ENCODE measurements around the gene PCDHGC3.

Gene PCDHGC3

GRCh38 chr5:141493500-141494422 lies 18.0 kb downstream of the PCDHGC3 start:
- DNase-seq (ENCODE audit: low read depth) = no peak
- peaks cover 12% of the 10 kb centered on the region for H3K36me3 ChIP-seq (ENCODE audit: control insufficient read depth, insufficient read depth, low read length, severe bottlenecking)
- no peaks in the 10 kb centered on the region for H3K27me3 ChIP-seq (replicated peaks; ENCODE audit: control insufficient read depth, insufficient read depth, low read length)
- H3K9ac ChIP-seq (ENCODE audit: low read length) = peak overlapping the region; percentile 36
- peaks cover 25% of the 10 kb centered on the region for H3K4me1 ChIP-seq (ENCODE audit: control insufficient read depth, insufficient read depth, low read length)
- H3K4me3 ChIP-seq (ENCODE audit: low read length) = no peak overlapping the region
- no peaks in the 10 kb centered on the region for H3K9me3 ChIP-seq (ENCODE audit: control insufficient read depth, low read length)

GRCh38 chr5:141494761-141495452 lies 19.1 kb downstream of the PCDHGC3 start:
- no peaks in the 10 kb centered on the region for H3K27me3 ChIP-seq (replicated peaks; ENCODE audit: control insufficient read depth, insufficient read depth, low read length)
- H3K36me3 ChIP-seq (ENCODE audit: control insufficient read depth, insufficient read depth, low read length, severe bottlenecking) = peaks cover 12% of the 10 kb centered on the region
- H3K9ac ChIP-seq (ENCODE audit: low read length) = no peak overlapping the region
- DNase-seq (ENCODE audit: low read depth) = no peak
- no peaks in the 10 kb centered on the region for H3K9me3 ChIP-seq (ENCODE audit: control insufficient read depth, low read length)
- H3K4me1 ChIP-seq (ENCODE audit: control insufficient read depth, insufficient read depth, low read length) = peaks cover 15% of the 10 kb centered on the region
- H3K4me3 ChIP-seq (ENCODE audit: low read length) = no peak overlapping the region

- peaks cover 14% of the 10 kb centered on the region for H3K4me1 ChIP-seq (ENCODE audit: control insufficient read depth, insufficient read depth, low read length)
- no peaks in the 10 kb centered on the region for H3K27me3 ChIP-seq (replicated peaks; ENCODE audit: control insufficient read depth, insufficient read depth, low read length)
- DNase-seq (ENCODE audit: low read depth) = no peak
- H3K4me3 ChIP-seq (ENCODE audit: low read length) = no peak overlapping the region
- peaks cover 11% of the 10 kb centered on the region for H3K36me3 ChIP-seq (ENCODE audit: control insufficient read depth, insufficient read depth, low read length, severe bottlenecking)
- H3K9me3 ChIP-seq (ENCODE audit: control insufficient read depth, low read length) = no peaks in the 10 kb centered on the region
- H3K9ac ChIP-seq (ENCODE audit: low read length) = no peak overlapping the region
Measured at GRCh38 chr5:141495453-141495811, 19.7 kb downstream of the PCDHGC3 start.

GRCh38 chr5:141496038-141496437 lies 20.3 kb downstream of the PCDHGC3 start:
- Histone ChIP-seq H3K27me3 (replicated peaks; ENCODE audit: control insufficient read depth, insufficient read depth, low read length) (no peaks in the 10 kb centered on the region), H3K36me3 (ENCODE audit: control insufficient read depth, insufficient read depth, low read length, severe bottlenecking) (peaks cover 7% of the 10 kb centered on the region), H3K4me1 (ENCODE audit: control insufficient read depth, insufficient read depth, low read length) (peaks cover 14% of the 10 kb centered on the region), H3K4me3 (ENCODE audit: low read length) (no peak overlapping the region), H3K9me3 (ENCODE audit: control insufficient read depth, low read length) (no peaks in the 10 kb centered on the region), H3K9ac (ENCODE audit: low read length) (no peak overlapping the region)
- no peak for DNase-seq (ENCODE audit: low read depth)

- H3K9ac ChIP-seq (ENCODE audit: low read length) = no peak overlapping the region
- peaks cover 2% of the 10 kb centered on the region for H3K4me1 ChIP-seq (ENCODE audit: control insufficient read depth, insufficient read depth, low read length)
- no peaks in the 10 kb centered on the region for H3K9me3 ChIP-seq (ENCODE audit: control insufficient read depth, low read length)
- no peak overlapping the region for H3K4me3 ChIP-seq (ENCODE audit: low read length)
- DNase-seq (ENCODE audit: low read depth) = no peak
- no peaks in the 10 kb centered on the region for H3K27me3 ChIP-seq (replicated peaks; ENCODE audit: control insufficient read depth, insufficient read depth, low read length)
- peaks cover 4% of the 10 kb centered on the region for H3K36me3 ChIP-seq (ENCODE audit: control insufficient read depth, insufficient read depth, low read length, severe bottlenecking)
Measured at GRCh38 chr5:141501761-141502160, 26.0 kb downstream of the PCDHGC3 start.

- no peaks in the 10 kb centered on the region for H3K9me3 ChIP-seq (ENCODE audit: control insufficient read depth, low read length)
- peaks cover 20% of the 10 kb centered on the region for H3K4me1 ChIP-seq (ENCODE audit: control insufficient read depth, insufficient read depth, low read length)
- no peaks in the 10 kb centered on the region for H3K36me3 ChIP-seq (ENCODE audit: control insufficient read depth, insufficient read depth, low read length, severe bottlenecking)
- H3K4me3 ChIP-seq (ENCODE audit: low read length) = no peak overlapping the region
- no peak overlapping the region for H3K9ac ChIP-seq (ENCODE audit: low read length)
- no peaks in the 10 kb centered on the region for H3K27me3 ChIP-seq (replicated peaks; ENCODE audit: control insufficient read depth, insufficient read depth, low read length)
- DNase-seq (ENCODE audit: low read depth) = no peak
Measured at GRCh38 chr5:141503681-141504080, 27.9 kb downstream of the PCDHGC3 start.

GRCh38 chr5:141504216-141504615 lies 28.4 kb downstream of the PCDHGC3 start:
- Histone ChIP-seq H3K9me3 (ENCODE audit: control insufficient read depth, low read length) (no peaks in the 10 kb centered on the region), H3K27me3 (replicated peaks; ENCODE audit: control insufficient read depth, insufficient read depth, low read length) (no peaks in the 10 kb centered on the region), H3K4me1 (ENCODE audit: control insufficient read depth, insufficient read depth, low read length) (peaks cover 22% of the 10 kb centered on the region), H3K36me3 (ENCODE audit: control insufficient read depth, insufficient read depth, low read length, severe bottlenecking) (no peaks in the 10 kb centered on the region), H3K4me3 (ENCODE audit: low read length) (no peak overlapping the region), H3K9ac (ENCODE audit: low read length) (no peak overlapping the region)
- DNase-seq (ENCODE audit: low read depth) = no peak

GRCh38 chr5:141506381-141507155 lies 30.8 kb downstream of the PCDHGC3 start:
- Histone ChIP-seq H3K4me1 (ENCODE audit: control insufficient read depth, insufficient read depth, low read length) (peaks cover 29% of the 10 kb centered on the region), H3K9ac (ENCODE audit: low read length) (peak overlapping the region; percentile 84), H3K36me3 (ENCODE audit: control insufficient read depth, insufficient read depth, low read length, severe bottlenecking) (peaks cover 9% of the 10 kb centered on the region), H3K27me3 (replicated peaks; ENCODE audit: control insufficient read depth, insufficient read depth, low read length) (no peaks in the 10 kb centered on the region), H3K4me3 (ENCODE audit: low read length) (no peak overlapping the region), H3K9me3 (ENCODE audit: control insufficient read depth, low read length) (no peaks in the 10 kb centered on the region)
- no peak for DNase-seq (ENCODE audit: low read depth)

GRCh38 chr5:141507387-141508091 lies 31.8 kb downstream of the PCDHGC3 start:
- Histone ChIP-seq H3K9ac (ENCODE audit: low read length) (peak overlapping the region; percentile 84), H3K27me3 (replicated peaks; ENCODE audit: control insufficient read depth, insufficient read depth, low read length) (no peaks in the 10 kb centered on the region), H3K4me3 (ENCODE audit: low read length) (peak overlapping the region; percentile 77), H3K4me1 (ENCODE audit: control insufficient read depth, insufficient read depth, low read length) (peaks cover 37% of the 10 kb centered on the region), H3K9me3 (ENCODE audit: control insufficient read depth, low read length) (no peaks in the 10 kb centered on the region), H3K36me3 (ENCODE audit: control insufficient read depth, insufficient read depth, low read length, severe bottlenecking) (peaks cover 13% of the 10 kb centered on the region)
- DNase-seq (ENCODE audit: low read depth) = peak; percentile 92

GRCh38 chr5:141508440-141508797 lies 32.7 kb downstream of the PCDHGC3 start:
- H3K4me1 ChIP-seq (ENCODE audit: control insufficient read depth, insufficient read depth, low read length) = peaks cover 45% of the 10 kb centered on the region
- no peaks in the 10 kb centered on the region for H3K27me3 ChIP-seq (replicated peaks; ENCODE audit: control insufficient read depth, insufficient read depth, low read length)
- no peaks in the 10 kb centered on the region for H3K9me3 ChIP-seq (ENCODE audit: control insufficient read depth, low read length)
- peak overlapping the region; percentile 77 for H3K4me3 ChIP-seq (ENCODE audit: low read length)
- peak overlapping the region; percentile 84 for H3K9ac ChIP-seq (ENCODE audit: low read length)
- DNase-seq (ENCODE audit: low read depth) = no peak
- peaks cover 13% of the 10 kb centered on the region for H3K36me3 ChIP-seq (ENCODE audit: control insufficient read depth, insufficient read depth, low read length, severe bottlenecking)

Measured in adipocyte (in vitro differentiated cells).